Measurements from ENCODE around the gene FXYD4. TPM values are rescaled to one million over a fixed set of nuclear protein-coding genes. Genes with fewer than 3 reads are reported as not detected.
"Not testable (repeated sequence)": the region's sequence is repeated elsewhere in the genome, so short reads cannot be mapped to it uniquely, and the experiment has no call there.

FXYD4 gene
- total and polyA plus RNA-seq, 11 donors: 0.14 TPM; not detected in 10

DNA sequence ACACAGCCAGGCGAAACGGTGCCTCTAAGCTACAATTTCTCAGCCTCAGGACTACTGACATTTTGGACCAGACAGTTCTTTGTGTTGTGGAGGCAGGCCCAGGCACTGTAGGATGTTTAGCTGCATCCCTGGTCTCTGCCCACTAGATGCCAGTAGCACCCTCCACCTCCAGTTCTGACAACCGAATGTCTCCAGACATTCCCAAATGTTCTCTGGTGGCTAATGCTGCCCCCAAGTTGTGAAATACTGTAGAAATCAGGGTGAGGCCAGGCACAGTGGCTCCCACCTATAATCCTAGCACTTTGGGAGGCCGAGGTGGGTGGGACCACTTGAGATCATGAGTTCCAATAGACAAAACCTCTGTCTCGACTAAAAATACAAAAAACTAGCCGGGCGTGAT lies 19.3 kb downstream of the FXYD4 start:
- Histone ChIP-seq H3K9me3 (no peaks in the 10 kb centered on the region), H3K27me3 (no peaks in the 10 kb centered on the region), H3K4me3 (no peak overlapping the region), H3K36me3 (peaks cover 0 to 99% (median 89%) of the 10 kb centered on the region in 9 donors), H3K27ac (peak overlapping the region in 2 of 12 donors; percentile 5 to 17), H3K4me1 (peaks cover 0 to 64% (median 24%) of the 10 kb centered on the region in 12 donors)
- intact Hi-C loops (cut with DNase I): no loop called here
- peak; percentile 65 to 73 (median 69) for ATAC-seq
- DNase-seq: no peak
- TF ChIP-seq POLR2A (IDR thresholded peaks at IDR 0.05) (no peak), CTCF (IDR thresholded peaks at IDR 0.05) (peak; percentile 29 to 61 (median 46))
- WGBS, 4 donors: 65 to 75% (median 69%) methylated on average over 7 of the region's 7 CpGs

- Histone ChIP-seq H3K9me3 (no peaks in the 10 kb centered on the region), H3K27ac (no peak overlapping the region), H3K36me3 (peaks cover 0 to 92% (median 81%) of the 10 kb centered on the region in 9 donors), H3K27me3 (no peaks in the 10 kb centered on the region), H3K4me3 (no peak overlapping the region), H3K4me1 (peaks cover 0 to 71% (median 27%) of the 10 kb centered on the region in 12 donors)
- intact Hi-C loops (cut with DNase I): no loop called here
- WGBS, 4 donors: 88 to 90% (median 90%) methylated on average over 6 of the region's 6 CpGs
- TF ChIP-seq CTCF (IDR thresholded peaks at IDR 0.05) (no peak), POLR2A (IDR thresholded peaks at IDR 0.05) (no peak)
- no peak for DNase-seq
- ATAC-seq: no peak
These were observed 20.1 kb downstream of the FXYD4 start for GRCh38 chr10:43391496-43391895.

GRCh38 chr10:43392748-43393147 lies 21.3 kb downstream of the FXYD4 start:
- intact Hi-C loops (cut with DNase I): no loop called here
- H3K9me3 ChIP-seq: no peaks in the 10 kb centered on the region
- TF ChIP-seq POLR2A (IDR thresholded peaks at IDR 0.05) (no peak), CTCF (IDR thresholded peaks at IDR 0.05) (no peak)
- H3K4me1 ChIP-seq: peaks cover 0 to 75% (median 31%) of the 10 kb centered on the region in 12 donors
- H3K27me3 ChIP-seq: no peaks in the 10 kb centered on the region
- peaks cover 0 to 80% (median 69%) of the 10 kb centered on the region in 9 donors for H3K36me3 ChIP-seq
- no peak overlapping the region for H3K27ac ChIP-seq
- H3K4me3 ChIP-seq: no peak overlapping the region
- ATAC-seq (no peak), DNase-seq (no peak)
- WGBS, 4 donors: 88 to 91% (median 90%) methylated on average over 3 of the region's 3 CpGs

GRCh38 chr10:43393186-43393585 lies 21.8 kb downstream of the FXYD4 start:
- H3K27ac ChIP-seq: peak overlapping the region in 1 of 12 donors; percentile 99
- H3K4me3 ChIP-seq; H3K9me3 ChIP-seq; DNase-seq; intact Hi-C loops (cut with DNase I); H3K27me3 ChIP-seq; ATAC-seq: not testable (repeated sequence)
- H3K4me1 ChIP-seq: peaks cover 0 to 76% (median 36%) of the 10 kb centered on the region in 12 donors
- H3K36me3 ChIP-seq: peaks cover 0 to 75% (median 65%) of the 10 kb centered on the region in 9 donors
- 92 to 98% (median 96%) methylated on average over 11 of the region's 11 CpGs for WGBS, 4 donors
